GM18505 (cell line): ENCODE data around the gene TXK.
A peak's percentile ranks its signal among the peaks of the same experiment; 100 is the strongest.

ENCODE experiments used
- ATAC-seq: cut with Tn5 transposase; IDR thresholded peaks from one replicate; pipeline ENCODE4 v1.9.1; 2021; ENCODE audit not compliant: unreplicated experiment
- POLR2A ChIP-seq: IDR thresholded peaks from 4 replicates; pipeline ENCODE4 v1.6.1; 2011; ENCODE audit warnings: borderline replicate concordance; ENCODE audit not compliant: insufficient read depth, insufficient read length; ENCODE audit errors: extremely low read depth

The TXK gene

GRCh38 chr4:48021100-48021499 is 113.0 kb downstream of the TXK start:
- ATAC-seq, result no peak
- no peak for TF ChIP-seq POLR2A

GRCh38 chr4:48018112-48018511 is 115.9 kb downstream of the TXK start:
- no peak for ATAC-seq
- no peak for TF ChIP-seq POLR2A

- TF ChIP-seq POLR2A, result no peak
- peak; percentile 27 for ATAC-seq
These were observed 116.9 kb downstream of the TXK start for GRCh38 chr4:48017108-48017571.
